ENCODE measurements around the gene POLK.

POLK gene

GRCh38 chr5:75611311-75612225 is 99.9 kb downstream of the POLK start, which contains the start of gene ANKDD1B:
ANKDD1B (plus strand) TSS chr5:75611453; CDS start chr5:75611635, 182 bp downstream.
- DNase-seq: no peak

- DNase-seq: no peak
Observed at GRCh38 chr5:75612226-75612569, 100.5 kb downstream of the POLK start.

GRCh38 chr5:75612901-75613300 is 101.2 kb downstream of the POLK start:
- DNase-seq: no peak

GRCh38 chr5:75614176-75614575 is 102.5 kb downstream of the POLK start:
- no peak for DNase-seq

GRCh38 chr5:75616371-75616881 is 104.7 kb downstream of the POLK start:
- DNase-seq: no peak

- DNase-seq: no peak
Observed at GRCh38 chr5:75616971-75617621, 105.4 kb downstream of the POLK start.

GRCh38 chr5:75617736-75618352 is 106.2 kb downstream of the POLK start:
- no peak for DNase-seq

- DNase-seq: no peak
Observed at GRCh38 chr5:75620184-75620959, 108.7 kb downstream of the POLK start.

GRCh38 chr5:75622564-75622963 is 110.9 kb downstream of the POLK start:
- DNase-seq: no peak

GRCh38 chr5:75623846-75624245 is 112.2 kb downstream of the POLK start:
- no peak for DNase-seq

GRCh38 chr5:75626959-75627358 is 115.3 kb downstream of the POLK start:
- DNase-seq: no peak

GRCh38 chr5:75627801-75628200 is 116.1 kb downstream of the POLK start:
- no peak for DNase-seq

GRCh38 chr5:75630875-75631274 is 119.2 kb downstream of the POLK start:
- DNase-seq: no peak

GRCh38 chr5:75632321-75632720 is 120.6 kb downstream of the POLK start:
- DNase-seq: no peak

GRCh38 chr5:75637949-75638348 is 126.3 kb downstream of the POLK start:
- no peak for DNase-seq

- no peak for DNase-seq
Observed at GRCh38 chr5:75639535-75640311, 128.0 kb downstream of the POLK start.

GRCh38 chr5:75640395-75640794 is 128.7 kb downstream of the POLK start:
- DNase-seq: no peak

GRCh38 chr5:75640826-75641225 is 129.1 kb downstream of the POLK start:
- no peak for DNase-seq

GRCh38 chr5:75648712-75649111 is 137.0 kb downstream of the POLK start:
- DNase-seq: no peak

All from CD4-positive, alpha-beta T cell treated with Interleukin-21 for 1 hour (primary cell).